Right atrium auricular region (tissue), 2 donors: Measurements from ENCODE around the gene CORO2B. TPM values are rescaled to one million over a fixed set of nuclear protein-coding genes. Genes with fewer than 3 reads are reported as not detected.

Experiments used
- DNase-seq: peaks from one replicate; pipeline ENCODE4 v3.0.0-alpha.2; 2019; ENCODE audit warnings: low spot score
- H3K27ac ChIP-seq, 2 donors: fragments of 200-600 bp; sonication (generic); 1 replicate in 1 of 2; 2 replicates in 1 of 2; pipeline ENCODE4 v1.5.1; 2016 to 2019
- H3K27me3 ChIP-seq, 2 donors: fragments of 200-600 bp; sonication (generic); one replicate each; pipeline versions ENCODE4 v1.5.1 to v1.6.0; 2017 to 2019
- H3K36me3 ChIP-seq: fragments of 200-600 bp; sonication (generic); one replicate; pipeline ENCODE4 v1.5.1; 2016
- H3K4me1 ChIP-seq, 2 donors: fragments of 200-600 bp; sonication (generic); one replicate each; pipeline versions ENCODE4 v1.5.1 to v1.6.0; 2017 to 2019
- H3K4me3 ChIP-seq, 2 donors: fragments of 200-600 bp; sonication (generic); 1 replicate in 1 of 2; 2 replicates in 1 of 2; pipeline ENCODE4 v1.5.1; 2017 to 2019; ENCODE audit warnings: mild to moderate bottlenecking in 1 of 2, moderate library complexity in 1 of 2
- H3K9me3 ChIP-seq, 2 donors: fragments of 200-600 bp; sonication (generic); one replicate each; pipeline ENCODE4 v1.5.1; 2019
- CTCF ChIP-seq, 2 donors: fragments of 200-600 bp; sonication (generic); IDR thresholded peaks; one replicate each; pipeline ENCODE4 v1.5.1; 2019; ENCODE audit warnings: antibody characterized with exemption in 2 of 2
- total RNA-seq, 2 donors: library from RNA; depleted of rRNA; stranded (reverse); fragments of >200 nt; gene quantifications; one replicate each; pipeline ENCODE4 v1.1.0, GENCODE V29; 2016

Gene CORO2B
- total RNA-seq, 2 donors from 2014 or later, result 6.0 to 9.7 TPM

DNA sequence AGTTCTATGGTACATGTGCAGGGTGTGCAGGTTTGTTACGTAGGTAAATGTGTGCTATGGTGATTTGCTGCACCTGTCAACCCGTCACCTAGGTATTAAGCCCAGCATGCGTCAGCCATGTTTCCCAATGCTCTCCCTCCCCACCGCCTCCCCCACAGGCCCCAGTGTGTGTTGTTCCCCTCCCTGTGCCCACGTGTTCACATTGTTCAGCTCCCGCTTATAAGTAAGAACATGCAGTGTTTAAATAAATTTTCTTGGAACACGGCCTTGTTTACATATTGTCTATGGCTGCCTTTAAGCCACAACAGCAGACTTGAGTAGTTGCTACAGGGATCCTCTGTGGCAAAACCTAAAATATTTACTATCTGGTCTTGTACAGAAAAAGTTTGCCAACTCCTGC is 41.3 kb upstream of the CORO2B start:
- peaks cover 0 to 9% of the 10 kb centered on the region in 2 donors for H3K9me3 ChIP-seq
- no peak overlapping the region for H3K4me3 ChIP-seq
- TF ChIP-seq CTCF (IDR thresholded peaks at IDR 0.05), result no peak
- DNase-seq, result no peak
- H3K4me1 ChIP-seq, result peaks cover 0 to 2% of the 10 kb centered on the region in 2 donors
- peak overlapping the region in 1 of 2 donors; percentile 69 for H3K27ac ChIP-seq
- no peaks in the 10 kb centered on the region for H3K27me3 ChIP-seq
- H3K36me3 ChIP-seq, result no peaks in the 10 kb centered on the region

- Histone ChIP-seq H3K36me3 (no peaks in the 10 kb centered on the region), H3K4me3 (no peak overlapping the region), H3K27me3 (no peaks in the 10 kb centered on the region), H3K27ac (no peak overlapping the region), H3K4me1 (peaks cover 0 to 10% of the 10 kb centered on the region in 2 donors), H3K9me3 (peaks cover 0 to 5% of the 10 kb centered on the region in 2 donors)
- no peak for TF ChIP-seq CTCF (IDR thresholded peaks at IDR 0.05)
- DNase-seq, result no peak
Measured at GRCh38 chr15:68538311-68538710, 40.5 kb upstream of the CORO2B start.

DNA sequence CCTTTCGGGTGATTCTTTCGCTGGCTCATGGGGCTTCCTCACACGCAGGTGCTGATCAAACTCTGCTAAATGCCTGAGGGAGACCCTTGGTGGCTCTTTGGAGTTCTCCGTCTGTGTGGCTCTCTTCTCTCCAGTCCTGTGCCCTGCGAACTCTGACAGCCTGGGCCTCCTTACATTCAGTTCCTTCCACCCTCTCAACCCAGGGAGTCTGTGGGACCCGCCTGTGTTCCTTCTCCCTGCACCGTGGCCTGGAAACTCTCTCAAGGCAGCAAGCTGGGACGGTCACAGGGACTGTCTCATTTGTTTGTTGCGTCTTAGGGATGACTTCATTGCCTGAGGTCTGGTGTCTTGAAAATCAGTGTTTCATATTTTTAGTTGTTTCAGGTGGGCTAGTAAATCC is 37.0 kb upstream of the CORO2B start:
- no peak for TF ChIP-seq CTCF (IDR thresholded peaks at IDR 0.05)
- H3K36me3 ChIP-seq, result no peaks in the 10 kb centered on the region
- H3K9me3 ChIP-seq, result peaks cover 0 to 5% of the 10 kb centered on the region in 2 donors
- H3K27me3 ChIP-seq, result no peaks in the 10 kb centered on the region
- DNase-seq, result peak; percentile 55
- H3K4me1 ChIP-seq, result peaks cover 0 to 17% of the 10 kb centered on the region in 2 donors
- H3K4me3 ChIP-seq, result no peak overlapping the region
- H3K27ac ChIP-seq, result no peak overlapping the region

DNA sequence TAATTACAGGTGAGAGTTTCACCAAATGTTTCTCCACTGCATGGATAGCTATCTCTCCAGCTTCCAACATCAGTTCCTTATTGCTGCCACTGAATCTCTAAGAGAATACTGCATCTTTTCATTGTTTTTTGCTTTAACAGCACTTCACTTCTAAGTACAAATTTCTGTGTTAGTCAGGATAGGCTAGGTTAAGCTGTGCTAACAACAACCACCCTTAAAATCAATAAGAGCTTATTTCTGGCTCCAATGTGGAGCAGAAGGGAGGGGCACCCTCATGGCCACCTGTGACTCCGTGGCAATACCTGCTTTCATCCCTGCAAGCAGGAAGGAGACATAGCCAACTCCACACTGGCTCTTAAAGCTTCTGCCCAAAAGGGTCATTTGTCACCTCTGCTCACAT is 36.4 kb upstream of the CORO2B start:
- DNase-seq, result no peak
- peaks cover 0 to 5% of the 10 kb centered on the region in 2 donors for H3K9me3 ChIP-seq
- H3K4me1 ChIP-seq, result peaks cover 0 to 17% of the 10 kb centered on the region in 2 donors
- H3K4me3 ChIP-seq, result no peak overlapping the region
- H3K27ac ChIP-seq, result peak overlapping the region; percentile 59 to 62
- H3K27me3 ChIP-seq, result no peaks in the 10 kb centered on the region
- H3K36me3 ChIP-seq, result no peaks in the 10 kb centered on the region
- TF ChIP-seq CTCF (IDR thresholded peaks at IDR 0.05), result no peak

DNA sequence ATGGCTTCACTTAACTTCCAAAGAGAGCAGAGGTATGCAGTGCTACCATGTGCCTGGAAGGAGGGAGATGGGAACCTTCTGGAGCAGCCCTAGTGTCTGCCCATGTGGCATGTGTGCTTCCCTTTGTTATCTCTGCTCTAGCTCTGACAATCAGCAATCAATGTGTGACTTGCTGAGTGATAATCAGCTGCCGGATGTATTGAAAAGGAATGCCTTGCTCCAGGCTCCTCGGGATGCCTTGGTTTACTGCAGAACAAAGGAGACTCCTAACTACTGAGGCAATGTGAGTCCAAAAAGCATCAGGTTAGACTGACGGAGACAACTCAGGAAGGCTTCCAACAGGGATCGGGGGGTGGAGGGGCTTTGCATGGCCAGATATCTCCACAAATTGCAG is 36.0 kb upstream of the CORO2B start:
- Histone ChIP-seq H3K27ac (peak overlapping the region; percentile 59 to 62), H3K36me3 (no peaks in the 10 kb centered on the region), H3K9me3 (peaks cover 0 to 5% of the 10 kb centered on the region in 2 donors), H3K4me3 (no peak overlapping the region), H3K27me3 (no peaks in the 10 kb centered on the region), H3K4me1 (peaks cover 0 to 17% of the 10 kb centered on the region in 2 donors)
- DNase-seq, result no peak
- TF ChIP-seq CTCF (IDR thresholded peaks at IDR 0.05), result no peak
